ENCODE data around the gene INHA.
A peak's percentile ranks its signal among the peaks of the same experiment; 100 is the strongest.

INHA gene

DNA sequence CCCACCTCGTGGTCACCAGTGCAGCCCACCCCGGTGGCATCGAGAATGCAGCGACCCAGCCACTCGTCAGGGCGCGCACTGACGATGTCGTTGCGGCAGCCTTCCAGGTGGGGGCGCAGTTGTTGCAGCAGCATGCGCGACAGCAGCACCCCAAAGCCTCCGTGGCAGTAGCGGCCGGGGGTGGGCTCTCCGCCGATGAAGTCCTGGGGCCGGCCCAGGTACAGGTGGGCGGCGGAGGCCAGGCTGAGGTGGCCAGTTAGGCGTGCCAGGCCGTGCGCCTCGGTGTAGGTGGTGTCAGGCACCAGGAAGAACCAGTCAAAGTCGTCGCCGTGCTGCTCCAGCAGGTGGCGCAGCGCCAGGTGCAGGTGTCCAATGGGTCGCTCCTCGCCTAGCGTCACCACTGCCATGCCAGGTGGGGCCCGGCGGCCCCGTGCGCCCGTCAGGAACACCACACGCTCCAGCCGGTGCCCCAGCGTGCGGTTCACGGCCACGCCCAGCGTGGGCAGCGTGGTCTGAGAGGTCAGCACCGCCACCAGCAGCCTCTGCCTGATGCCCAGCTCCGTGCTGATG is 30.4 kb upstream of the INHA start:
- peak overlapping the region in 1 of 2 donors; percentile 5 for H3K4me3 ChIP-seq (replicated peaks in 1 of 2; ENCODE audit: low read depth in 2 of 2, low read length in 2 of 2)
- DNase-seq (ENCODE audit: low read depth in 2 of 2) = peak; percentile 68 to 69
- TF ChIP-seq, protein P1, sequence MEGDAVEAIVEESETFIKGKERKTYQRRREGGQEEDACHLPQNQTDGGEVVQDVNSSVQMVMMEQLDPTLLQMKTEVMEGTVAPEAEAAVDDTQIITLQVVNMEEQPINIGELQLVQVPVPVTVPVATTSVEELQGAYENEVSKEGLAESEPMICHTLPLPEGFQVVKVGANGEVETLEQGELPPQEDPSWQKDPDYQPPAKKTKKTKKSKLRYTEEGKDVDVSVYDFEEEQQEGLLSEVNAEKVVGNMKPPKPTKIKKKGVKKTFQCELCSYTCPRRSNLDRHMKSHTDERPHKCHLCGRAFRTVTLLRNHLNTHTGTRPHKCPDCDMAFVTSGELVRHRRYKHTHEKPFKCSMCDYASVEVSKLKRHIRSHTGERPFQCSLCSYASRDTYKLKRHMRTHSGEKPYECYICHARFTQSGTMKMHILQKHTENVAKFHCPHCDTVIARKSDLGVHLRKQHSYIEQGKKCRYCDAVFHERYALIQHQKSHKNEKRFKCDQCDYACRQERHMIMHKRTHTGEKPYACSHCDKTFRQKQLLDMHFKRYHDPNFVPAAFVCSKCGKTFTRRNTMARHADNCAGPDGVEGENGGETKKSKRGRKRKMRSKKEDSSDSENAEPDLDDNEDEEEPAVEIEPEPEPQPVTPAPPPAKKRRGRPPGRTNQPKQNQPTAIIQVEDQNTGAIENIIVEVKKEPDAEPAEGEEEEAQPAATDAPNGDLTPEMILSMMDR (IDR thresholded peaks at IDR 0.05; ENCODE audit: low read depth, low read length) = peak; percentile 80

DNA sequence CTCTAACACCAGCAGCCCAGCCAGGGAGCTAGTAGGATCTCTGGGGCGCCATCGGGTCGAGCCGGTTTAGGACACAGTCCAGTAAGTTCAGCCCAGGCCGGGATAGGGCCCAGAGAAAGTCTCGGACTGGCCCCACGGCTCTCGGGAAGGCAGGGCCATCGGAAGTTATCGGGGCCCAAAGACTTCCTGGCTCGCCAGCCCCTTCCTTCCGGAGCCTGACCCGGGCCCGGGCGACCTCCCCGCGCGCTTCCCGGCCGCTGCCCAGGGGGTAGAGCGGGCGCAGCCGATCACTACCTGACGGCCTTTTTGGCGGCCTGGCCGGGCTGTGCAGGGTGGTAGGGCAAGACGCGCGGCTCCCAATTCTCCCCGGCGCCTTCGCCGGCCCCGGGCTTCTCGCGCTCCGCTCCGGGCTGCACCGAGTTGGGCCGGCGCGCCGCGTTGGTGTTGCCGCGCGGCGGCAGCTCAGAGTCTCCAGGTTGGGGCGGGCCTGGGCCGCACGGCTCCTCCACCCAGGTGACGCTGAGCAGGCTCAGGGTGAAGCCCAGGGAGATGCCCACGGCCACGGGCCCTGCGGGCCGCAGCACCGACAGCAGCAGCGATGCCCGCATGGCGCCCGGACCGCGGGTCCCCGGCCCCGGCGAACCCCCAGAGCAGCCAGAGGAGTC is 29.0 kb upstream of the INHA start:
- H3K4me3 ChIP-seq (replicated peaks in 1 of 2; ENCODE audit: low read depth in 2 of 2, low read length in 2 of 2) = peak overlapping the region; percentile 68 to 72
- TF ChIP-seq, protein P1 (IDR thresholded peaks at IDR 0.05; ENCODE audit: low read depth, low read length) = no peak
- peak in 1 of 2 donors; percentile 47 for DNase-seq (ENCODE audit: low read depth in 2 of 2)

DNA sequence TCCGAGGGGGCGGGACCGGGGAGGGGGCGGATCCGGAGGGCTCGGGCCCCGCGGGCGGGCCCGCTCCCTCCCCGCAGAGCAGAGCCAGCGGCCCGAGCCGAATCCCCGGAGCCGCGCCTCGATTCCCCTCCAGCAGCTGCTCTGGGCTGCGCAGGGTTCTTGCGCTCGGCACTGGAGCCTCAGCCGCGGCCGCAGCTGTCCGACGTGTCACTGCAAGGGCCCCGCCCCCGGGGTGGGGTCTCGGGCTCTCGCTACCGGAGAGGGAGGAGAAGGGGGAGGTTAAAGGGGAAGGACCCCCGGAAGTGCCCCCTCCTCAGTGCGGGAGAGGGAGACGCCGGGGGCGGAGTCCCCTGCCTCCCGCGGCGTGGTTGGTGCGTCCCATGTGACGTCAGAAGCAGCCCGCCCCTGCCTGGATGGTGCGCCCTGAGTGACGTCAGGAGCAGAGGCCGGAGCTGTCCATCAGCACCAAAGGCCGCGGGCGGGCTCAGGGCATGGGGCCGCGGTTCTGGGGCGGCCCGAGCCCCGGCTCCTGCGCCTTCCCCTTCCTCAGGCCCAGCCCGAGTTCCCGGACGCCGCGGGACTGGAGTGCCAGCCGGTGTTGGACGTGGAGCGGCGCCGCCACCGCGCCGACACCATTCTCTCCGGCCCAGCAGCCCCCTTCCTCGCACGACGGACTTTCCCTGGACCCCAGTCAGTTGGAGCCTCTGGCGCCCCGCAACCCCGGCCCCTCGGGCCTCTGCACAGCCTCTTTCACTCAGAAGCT is 28.3 kb upstream of the INHA start, which contains the start of the genes CHPF and TMEM198:
TSS of gene CHPF (minus strand) at position 214 of the 763 bp plus-strand sequence. CDS start 271 bp downstream, outside the sequence.
TSS of gene TMEM198 (plus strand) at position 433 of the 763 bp plus-strand sequence. CDS start 700 bp downstream, outside the sequence.
- peak; percentile 97 to 99 for DNase-seq (ENCODE audit: low read depth in 2 of 2)
- TF ChIP-seq, protein P1 (IDR thresholded peaks at IDR 0.05; ENCODE audit: low read depth, low read length) = no peak
- H3K4me3 ChIP-seq (replicated peaks in 1 of 2; ENCODE audit: low read depth in 2 of 2, low read length in 2 of 2) = peak within 1 kb of the TSS; percentile 68 to 72

DNA sequence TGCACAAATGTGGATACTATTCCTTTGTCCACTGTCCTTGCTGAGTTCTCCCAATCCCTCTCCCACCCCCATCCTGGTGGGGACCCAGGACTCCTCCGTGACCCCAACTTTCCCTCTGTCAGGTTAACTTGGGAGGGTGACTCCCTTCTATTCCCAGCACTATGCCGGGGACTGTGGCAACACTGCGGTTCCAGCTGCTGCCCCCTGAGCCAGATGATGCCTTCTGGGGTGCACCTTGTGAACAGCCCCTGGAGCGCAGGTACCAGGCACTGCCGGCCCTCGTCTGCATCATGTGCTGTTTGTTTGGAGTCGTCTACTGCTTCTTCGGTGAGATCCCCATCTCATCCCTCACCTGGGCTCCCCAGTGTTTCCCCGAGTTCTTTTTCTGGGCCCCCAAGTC is 27.5 kb upstream of the INHA start:
- DNase-seq (ENCODE audit: low read depth in 2 of 2) = no peak
- H3K4me3 ChIP-seq (replicated peaks in 1 of 2; ENCODE audit: low read depth in 2 of 2, low read length in 2 of 2) = peak overlapping the region in 1 of 2 donors; percentile 59
- TF ChIP-seq, protein P1 (IDR thresholded peaks at IDR 0.05; ENCODE audit: low read depth, low read length) = no peak

DNA sequence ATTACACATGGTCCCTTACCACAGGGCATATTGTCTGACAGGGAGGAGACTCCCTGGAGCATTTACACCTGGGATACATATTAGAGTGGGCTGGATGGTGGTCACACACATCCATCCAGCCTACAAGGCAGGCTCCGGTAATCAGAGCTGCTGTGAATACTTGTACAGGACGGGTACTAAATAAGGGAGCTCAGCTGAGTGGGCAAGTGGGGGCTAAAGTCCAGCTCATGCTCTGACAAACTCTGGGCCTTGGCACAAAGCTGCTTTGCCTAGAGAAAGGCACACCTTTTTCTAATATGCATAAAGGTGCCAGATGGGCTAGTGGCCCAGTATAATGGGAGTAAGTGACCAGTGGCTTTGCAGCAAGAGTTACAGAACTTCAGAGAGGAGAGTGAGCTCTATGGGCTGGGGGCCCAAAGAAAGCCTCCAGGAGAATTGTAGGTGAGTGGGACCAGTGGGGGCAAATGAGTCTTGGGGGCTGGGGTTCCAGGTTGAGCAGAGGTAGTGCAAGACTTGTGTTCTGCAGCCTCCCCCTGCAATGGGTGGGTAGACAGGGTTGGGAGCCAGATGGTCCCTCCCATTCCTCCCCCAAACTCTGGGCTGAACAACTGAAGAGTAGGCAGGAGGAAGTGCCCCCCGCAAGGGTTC is 26.7 kb upstream of the INHA start:
- H3K4me3 ChIP-seq (replicated peaks in 1 of 2; ENCODE audit: low read depth in 2 of 2, low read length in 2 of 2) = no peak overlapping the region
- TF ChIP-seq, protein P1 (IDR thresholded peaks at IDR 0.05; ENCODE audit: low read depth, low read length) = no peak

DNA sequence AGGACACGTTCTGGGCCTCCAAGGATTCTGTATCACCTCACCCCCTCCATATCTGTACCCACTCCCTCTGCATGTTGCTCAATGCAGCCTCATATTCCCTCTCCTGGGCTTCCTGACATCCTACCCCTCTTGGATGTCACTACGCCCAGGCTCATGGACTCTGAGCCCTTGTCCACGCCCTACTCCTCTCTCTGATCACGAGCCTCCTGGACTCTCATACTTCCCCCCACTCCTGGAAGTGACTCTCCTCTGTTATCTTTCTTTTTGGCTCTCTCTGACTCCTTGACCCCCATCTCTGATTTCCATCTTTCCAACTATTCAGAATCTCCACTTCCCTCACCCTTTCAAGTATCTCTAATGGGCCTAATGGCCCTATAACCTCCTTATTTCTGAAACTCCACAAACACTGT is 26.2 kb upstream of the INHA start:
- no peak overlapping the region for H3K4me3 ChIP-seq (replicated peaks in 1 of 2; ENCODE audit: low read depth in 2 of 2, low read length in 2 of 2)
- TF ChIP-seq, protein P1 (IDR thresholded peaks at IDR 0.05; ENCODE audit: low read depth, low read length) = no peak

More for the DNA sequence above, 26.7 kb upstream of the INHA start:
- DNase-seq (ENCODE audit: low read depth in 2 of 2) = no peak

More for the DNA sequence above, 26.2 kb upstream of the INHA start:
- DNase-seq (ENCODE audit: low read depth in 2 of 2) = no peak

Data from cardiac fibroblast (primary cell).